Measurements from ENCODE around the gene EPHB3.

Gene EPHB3

GRCh38 chr3:184561061-184561912, at the start of gene EPHB3:
Gene EPHB3 (plus strand): TSS chr3:184561785. CDS start chr3:184562236, 451 bp downstream.
- DNase-seq (ENCODE audit: low spot score) = peak; percentile 98

DNA sequence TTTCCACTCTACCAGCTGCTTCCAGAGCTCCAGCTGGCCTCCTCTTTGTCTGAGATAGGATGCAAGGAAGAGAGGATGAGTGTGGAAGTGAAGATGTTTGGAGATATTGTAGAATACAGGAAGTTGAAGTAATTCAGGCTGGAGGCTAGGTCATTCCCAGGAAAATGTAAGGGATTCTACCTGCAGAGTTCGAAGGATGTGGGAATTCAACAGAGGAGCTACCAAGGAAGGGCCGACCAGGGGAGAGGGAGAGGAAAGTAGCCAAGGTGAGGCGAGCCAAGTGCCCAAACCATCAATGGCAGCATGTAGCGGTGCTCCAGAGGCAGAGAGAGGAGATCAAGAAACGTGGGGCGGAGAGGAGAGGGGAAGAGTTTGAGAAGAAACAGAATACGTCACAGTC, 49.0 kb upstream of the EPHB3 start:
- DNase-seq (ENCODE audit: low spot score) = no peak

GRCh38 chr3:184513276-184514170, 48.1 kb upstream of the EPHB3 start:
- peak; percentile 79 for DNase-seq (ENCODE audit: low spot score)

- DNase-seq (ENCODE audit: low spot score) = no peak
Observed at GRCh38 chr3:184514171-184514490, 47.5 kb upstream of the EPHB3 start.

DNA sequence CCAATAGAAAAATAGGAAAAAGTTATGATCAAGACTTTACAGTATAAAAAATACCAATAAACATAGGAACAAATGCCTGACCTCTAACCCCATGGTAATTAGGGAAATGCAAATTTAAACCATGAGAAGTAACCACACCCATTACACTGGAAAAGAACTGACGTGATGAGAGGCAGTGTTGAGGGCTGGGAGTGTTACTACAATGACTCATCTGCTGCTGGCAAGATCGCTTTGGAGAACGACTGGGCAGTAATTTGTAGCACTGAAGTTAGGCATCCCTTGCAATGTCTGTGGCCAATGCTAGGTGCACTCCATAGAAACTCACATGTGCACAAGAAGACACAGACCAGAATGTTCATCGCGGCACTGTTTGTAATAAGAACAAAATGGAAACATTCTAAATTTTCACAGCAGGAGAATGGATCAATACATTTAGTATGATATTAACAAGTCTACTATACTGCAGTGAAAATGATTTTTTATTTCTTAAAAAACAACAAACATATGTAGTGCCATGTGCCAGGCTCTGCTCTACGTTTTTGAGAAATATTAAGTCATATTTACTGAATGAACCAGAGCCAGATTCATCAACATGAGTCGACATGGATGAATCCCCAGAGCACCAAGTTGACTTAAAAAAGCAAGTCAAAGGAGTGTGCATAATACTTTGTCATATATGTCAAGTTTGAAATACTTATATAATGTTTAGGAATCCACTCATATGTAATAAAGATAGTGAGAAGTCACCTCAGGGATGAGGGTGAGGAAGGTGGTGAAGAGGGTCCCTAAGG, 37.6 kb upstream of the EPHB3 start:
- peak; percentile 71 for DNase-seq (ENCODE audit: low spot score)

GRCh38 chr3:184524981-184525336, 36.6 kb upstream of the EPHB3 start:
- peak; percentile 77 for DNase-seq (ENCODE audit: low spot score)

DNA sequence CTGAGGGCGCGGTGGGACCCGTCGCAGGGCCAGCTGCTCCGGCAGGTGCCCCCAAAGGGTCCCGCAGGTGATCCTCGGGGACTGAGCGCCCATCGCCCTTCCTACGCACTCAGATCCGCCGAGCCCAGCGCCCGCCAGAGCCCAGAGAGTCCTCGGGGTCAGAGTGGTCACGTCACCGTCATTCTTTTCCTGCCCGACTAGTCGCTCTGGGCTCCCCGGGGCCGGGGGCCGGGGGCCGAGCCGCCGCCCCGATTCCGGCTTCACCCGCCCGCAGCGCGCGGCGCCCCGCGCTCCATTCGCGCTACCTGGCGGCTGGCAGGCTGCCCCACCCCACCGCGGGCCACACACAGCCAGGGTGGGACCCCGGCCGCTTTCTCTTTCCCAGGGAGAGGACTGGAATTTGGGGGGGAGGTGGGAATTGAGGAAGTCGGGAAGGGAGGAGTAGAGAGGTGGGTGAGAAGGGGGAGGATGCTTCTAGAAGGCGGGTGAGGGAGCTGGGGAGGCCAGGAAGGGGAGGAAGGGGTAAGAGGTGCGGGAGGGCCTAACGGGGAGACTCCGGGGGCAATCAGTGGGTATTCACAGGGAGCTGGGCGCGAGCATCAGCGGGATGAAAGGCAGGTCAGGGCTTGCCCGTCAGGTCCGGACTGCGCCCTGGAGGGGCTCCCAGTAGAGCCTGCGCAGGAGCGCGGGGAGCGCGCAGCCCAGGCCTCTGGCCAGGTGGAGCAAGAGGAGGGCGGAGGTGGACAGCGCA, 36.1 kb upstream of the EPHB3 start:
- no peak for DNase-seq (ENCODE audit: low spot score)

GRCh38 chr3:184526088-184526433, 35.5 kb upstream of the EPHB3 start:
- DNase-seq (ENCODE audit: low spot score) = no peak

GRCh38 chr3:184531626-184532280, 29.8 kb upstream of the EPHB3 start:
- peak; percentile 80 for DNase-seq (ENCODE audit: low spot score)

DNA sequence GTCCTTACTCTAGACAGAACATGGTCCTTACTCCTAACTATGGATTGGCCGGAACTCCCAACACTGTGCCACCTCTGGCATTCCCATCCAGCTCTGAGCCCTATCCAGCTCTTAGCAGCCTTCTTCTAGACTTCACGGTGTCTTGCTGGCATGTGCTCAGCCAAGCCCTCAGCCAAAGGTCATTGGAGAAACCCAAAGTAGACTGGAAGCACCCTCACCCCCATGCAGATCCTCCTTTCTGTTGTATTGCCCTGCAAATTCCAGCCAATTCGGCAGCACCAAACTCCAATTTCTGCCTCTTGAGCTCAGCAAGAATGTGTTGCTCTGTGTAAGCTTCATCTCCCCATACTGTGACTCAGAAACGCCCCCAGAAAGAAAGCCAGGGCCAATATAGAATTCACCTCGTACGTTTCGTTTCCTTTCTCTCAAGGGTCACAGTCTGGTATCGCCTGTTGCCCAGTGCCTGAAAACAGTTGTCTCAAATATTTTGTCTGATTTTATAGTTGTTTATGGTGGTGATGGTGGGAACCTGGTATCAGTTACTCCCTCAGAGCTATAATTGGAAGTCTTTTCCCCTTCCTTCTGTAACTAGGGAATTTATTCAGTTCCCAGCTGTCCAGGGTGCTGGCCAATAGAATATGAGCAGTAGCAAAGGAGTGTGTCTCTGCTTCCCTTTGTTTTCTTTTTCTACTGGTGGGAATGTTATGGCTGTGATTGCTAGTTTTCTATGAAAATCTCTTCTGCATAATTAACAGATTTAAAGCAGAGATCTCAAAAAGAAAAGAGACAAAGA, 28.4 kb upstream of the EPHB3 start:
- no peak for DNase-seq (ENCODE audit: low spot score)

DNA sequence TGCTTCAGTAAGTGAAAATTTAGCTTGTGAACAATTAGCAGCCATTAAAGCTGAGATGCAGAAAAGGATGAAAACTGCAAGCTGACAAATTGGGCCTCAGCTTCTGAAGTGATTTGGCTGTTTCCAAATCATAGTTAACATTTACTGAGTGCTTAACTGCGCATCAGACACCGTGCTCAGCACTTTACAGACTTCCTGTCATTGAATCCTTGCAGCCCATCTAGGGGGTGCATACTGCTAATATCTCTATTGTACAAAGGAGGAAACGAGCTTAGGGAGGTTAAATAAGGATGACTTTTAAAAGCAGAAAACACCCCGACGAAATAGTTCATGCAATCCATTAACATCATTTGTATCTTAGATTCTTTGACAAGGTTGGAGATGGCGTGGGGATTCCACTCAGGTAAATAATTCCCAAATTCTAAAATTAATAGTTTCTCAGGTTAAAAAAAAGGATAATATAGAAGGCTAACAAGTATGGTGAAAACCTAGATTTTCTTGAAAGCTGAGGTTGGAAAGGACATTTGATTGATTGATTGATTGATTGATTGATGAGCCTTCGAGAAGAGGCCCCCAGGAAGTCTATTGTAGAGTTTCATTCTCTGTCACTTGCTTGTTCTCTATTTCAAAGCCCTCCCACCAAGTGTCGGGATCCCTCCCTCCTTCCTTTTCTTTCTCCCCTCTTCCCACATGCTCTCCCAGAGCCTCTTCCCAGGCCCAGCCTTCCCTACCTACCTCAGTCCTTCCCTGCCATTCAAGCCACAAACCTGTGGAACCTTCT, 23.5 kb upstream of the EPHB3 start:
- no peak for DNase-seq (ENCODE audit: low spot score)

DNA sequence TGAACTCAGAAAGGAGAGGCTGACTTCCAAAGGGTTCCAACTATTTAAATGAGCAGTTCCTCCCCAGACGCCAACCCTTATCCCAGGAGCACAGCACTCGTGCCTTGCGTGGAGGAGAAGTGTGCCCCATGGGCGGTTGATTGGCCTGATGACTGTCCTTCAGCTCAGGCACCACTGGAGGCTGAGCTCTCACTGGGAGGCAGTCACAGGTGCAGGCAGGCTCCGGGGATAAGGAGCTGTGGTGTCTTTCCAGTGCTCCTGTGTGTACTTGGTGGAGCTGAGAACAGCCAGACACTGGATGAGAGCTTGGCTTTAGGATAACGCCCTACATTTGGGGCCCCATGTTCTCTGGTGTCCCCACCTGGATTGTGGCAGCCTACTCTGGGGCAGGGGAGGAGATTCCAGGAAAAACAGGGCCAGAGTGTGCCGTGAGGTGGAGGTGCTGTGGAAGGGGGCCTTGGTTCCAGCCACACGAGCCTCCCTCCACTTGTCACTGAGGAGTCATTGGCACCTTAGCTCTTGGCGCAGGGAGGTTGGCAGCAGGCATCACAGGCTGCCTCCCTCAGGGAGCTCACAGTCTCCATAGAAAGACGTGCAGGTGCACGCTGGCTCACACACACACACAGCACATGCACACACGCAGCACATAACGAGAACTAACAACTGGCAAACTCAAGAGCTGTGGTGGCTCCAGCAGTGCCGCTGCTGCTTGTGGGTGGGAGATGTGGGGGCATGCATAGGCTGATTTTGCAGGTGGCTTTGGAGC, 22.7 kb upstream of the EPHB3 start:
- no peak for DNase-seq (ENCODE audit: low spot score)

DNA sequence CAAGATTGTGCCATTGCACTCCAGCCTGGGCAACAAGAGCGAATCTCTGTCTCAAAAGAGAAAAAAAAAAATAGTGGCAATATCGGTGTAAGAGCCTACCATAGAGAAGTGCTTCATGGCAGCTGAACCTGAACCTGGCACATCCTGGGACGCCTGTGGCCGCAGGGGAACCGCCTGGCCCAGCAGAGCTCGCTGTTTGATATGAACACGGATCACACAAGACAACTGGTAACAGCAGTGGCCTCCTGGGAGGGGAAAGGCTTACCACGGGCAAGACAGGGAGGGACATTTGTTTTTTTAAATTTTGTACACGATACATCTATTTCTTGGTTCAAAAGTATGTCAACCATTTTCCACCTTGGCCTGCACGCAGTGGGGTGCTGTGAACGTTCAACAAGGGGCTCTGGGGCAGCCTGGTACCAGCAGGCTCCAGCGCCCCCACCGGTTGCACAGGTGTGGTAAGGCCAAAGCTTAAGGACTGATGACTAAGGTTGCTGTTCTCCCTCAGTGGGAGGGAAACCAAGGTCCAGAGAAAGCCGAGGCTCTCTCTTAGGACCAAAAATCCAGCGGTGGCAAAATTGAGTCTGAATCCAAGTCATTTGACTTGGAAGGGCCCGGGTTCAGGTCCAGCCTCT, 21.7 kb upstream of the EPHB3 start:
- no peak for DNase-seq (ENCODE audit: low spot score)

- DNase-seq (ENCODE audit: low spot score) = no peak
Observed at GRCh38 chr3:184540777-184541681, 20.6 kb upstream of the EPHB3 start.

- DNase-seq (ENCODE audit: low spot score) = no peak
Observed at GRCh38 chr3:184541886-184542562, 19.6 kb upstream of the EPHB3 start.

GRCh38 chr3:184542577-184542976, 19.0 kb upstream of the EPHB3 start:
- DNase-seq (ENCODE audit: low spot score) = no peak

- DNase-seq (ENCODE audit: low spot score) = no peak
Observed at GRCh38 chr3:184543256-184543655, 18.3 kb upstream of the EPHB3 start.

All from kidney capillary endothelial cell (primary cell).